Keratinocyte (primary cell): ENCODE measurements around the gene TTC38.
"Not testable (repeated sequence)": the region's sequence is repeated elsewhere in the genome, so short reads cannot be mapped to it uniquely, and the experiment has no call there.

Source experiments
- CTCF ChIP-seq, 3 experiments: IDR thresholded peaks in 1 of 3; conservative IDR thresholded peaks in 1 of 3; optimal IDR thresholded peaks in 1 of 3; 2 replicates in 2 of 3; 3 replicates in 1 of 3; pipeline versions ENCODE3 to v1.5.1; 2011; ENCODE audit warnings: low read length in 3 of 3, mild to moderate bottlenecking in 3 of 3, moderate library complexity in 2 of 3, control low read depth in 1 of 3, inconsistent platforms in 1 of 3; ENCODE audit not compliant: insufficient read depth in 2 of 3; ENCODE audit errors: extremely low read depth in 1 of 3
- EZH2 ChIP-seq: IDR thresholded peaks from one replicate; pipeline ENCODE4 v1.6.1; 2012; ENCODE audit warnings: inconsistent platforms, mild to moderate bottlenecking, low read length, moderate library complexity

- not testable (repeated sequence) for TF ChIP-seq CTCF (optimal IDR thresholded peaks at IDR 0.05 in 1 of 3, IDR thresholded peaks at IDR 0.05 in 1 of 3, conservative IDR thresholded peaks at IDR 0.05 in 1 of 3; ENCODE audit: extremely low read depth in 1 of 3, insufficient read depth in 2 of 3, low read length in 3 of 3); EZH2
Observed at GRCh38 chr22:46265627-46266026, 2.2 kb upstream of the TTC38 start.
